NCI-H82 (cell line): ENCODE data around the gene NOA1.
A peak's percentile ranks its signal among the peaks of the same experiment; 100 is the strongest.

ENCODE experiments used
- DNase-seq: peaks from one replicate; lab custom pipeline; 2025; lab: John Stamatoyannopoulos, UW

Gene NOA1

GRCh38 chr4:56977321-56978012, at the start of gene NOA1:
Gene NOA1, minus strand, starts transcription at chr4:56977606. Its CDS starts 21 bp downstream, at chr4:56977585.
- DNase-seq, result peak; percentile 98

- no peak for DNase-seq
These were observed 45.7 kb upstream of the NOA1 start for GRCh38 chr4:57023104-57023503.

- DNase-seq, result no peak
These were observed 43.2 kb upstream of the NOA1 start for GRCh38 chr4:57020467-57021101.

- DNase-seq, result no peak
These were observed 41.6 kb upstream of the NOA1 start for GRCh38 chr4:57018980-57019379.

- DNase-seq, result no peak
These were observed 36.2 kb upstream of the NOA1 start for GRCh38 chr4:57013543-57014120.

GRCh38 chr4:56999751-57000150, 22.3 kb upstream of the NOA1 start:
- no peak for DNase-seq

- DNase-seq, result no peak
These were observed 18.1 kb upstream of the NOA1 start for GRCh38 chr4:56995525-56995924.

GRCh38 chr4:56990109-56990905, 12.9 kb upstream of the NOA1 start:
- DNase-seq, result no peak

GRCh38 chr4:56986952-56987351, 9.5 kb upstream of the NOA1 start:
- no peak for DNase-seq

- no peak for DNase-seq
These were observed 8.8 kb upstream of the NOA1 start for GRCh38 chr4:56986192-56986591.

GRCh38 chr4:56981795-56982201, 4.4 kb upstream of the NOA1 start:
- DNase-seq, result no peak

- DNase-seq, result peak; percentile 29
These were observed 2.1 kb upstream of the NOA1 start for GRCh38 chr4:56979421-56980072.

GRCh38 chr4:56978750-56979303, 1.4 kb upstream of the NOA1 start, which contains the start of gene POLR2B:
Gene POLR2B, plus strand, starts transcription at chr4:56978896. Its CDS starts 90 bp downstream, at chr4:56978986.
- DNase-seq, result peak; percentile 94

GRCh38 chr4:56976837-56977320, 527 bp downstream of the NOA1 start:
- DNase-seq, result peak; percentile 38

- peak; percentile 26 for DNase-seq
These were observed 1.0 kb downstream of the NOA1 start for GRCh38 chr4:56976283-56976836.

GRCh38 chr4:56973336-56973735, 4.1 kb downstream of the NOA1 start:
- no peak for DNase-seq

- no peak for DNase-seq
These were observed 4.6 kb downstream of the NOA1 start for GRCh38 chr4:56972809-56973208.

- DNase-seq, result no peak
These were observed 5.0 kb downstream of the NOA1 start for GRCh38 chr4:56972389-56972788.

- DNase-seq, result no peak
These were observed 6.0 kb downstream of the NOA1 start for GRCh38 chr4:56971383-56971782.

- no peak for DNase-seq
These were observed 16.3 kb downstream of the NOA1 start for GRCh38 chr4:56961107-56961500.

- DNase-seq, result no peak
These were observed 18.3 kb downstream of the NOA1 start for GRCh38 chr4:56959100-56959499.
